Occipital lobe (tissue), 2 donors: Measurements from ENCODE around the gene ZNF850. TPM values are rescaled to one million over a fixed set of nuclear protein-coding genes. Genes with fewer than 3 reads are reported as not detected.
"Not testable (repeated sequence)": the region's sequence is repeated elsewhere in the genome, so short reads cannot be mapped to it uniquely, and the experiment has no call there.

Experiments used
- DNase-seq: peaks from one replicate; lab custom pipeline; 2025; lab: John Stamatoyannopoulos, UW
- total RNA-seq: library from RNA; depleted of rRNA; stranded (reverse); fragments of >200 nt; gene quantifications from one replicate; pipeline ENCODE4 v1.2.3, GENCODE V29; 2014

The ZNF850 gene
- total RNA-seq = 7.5 TPM

DNA sequence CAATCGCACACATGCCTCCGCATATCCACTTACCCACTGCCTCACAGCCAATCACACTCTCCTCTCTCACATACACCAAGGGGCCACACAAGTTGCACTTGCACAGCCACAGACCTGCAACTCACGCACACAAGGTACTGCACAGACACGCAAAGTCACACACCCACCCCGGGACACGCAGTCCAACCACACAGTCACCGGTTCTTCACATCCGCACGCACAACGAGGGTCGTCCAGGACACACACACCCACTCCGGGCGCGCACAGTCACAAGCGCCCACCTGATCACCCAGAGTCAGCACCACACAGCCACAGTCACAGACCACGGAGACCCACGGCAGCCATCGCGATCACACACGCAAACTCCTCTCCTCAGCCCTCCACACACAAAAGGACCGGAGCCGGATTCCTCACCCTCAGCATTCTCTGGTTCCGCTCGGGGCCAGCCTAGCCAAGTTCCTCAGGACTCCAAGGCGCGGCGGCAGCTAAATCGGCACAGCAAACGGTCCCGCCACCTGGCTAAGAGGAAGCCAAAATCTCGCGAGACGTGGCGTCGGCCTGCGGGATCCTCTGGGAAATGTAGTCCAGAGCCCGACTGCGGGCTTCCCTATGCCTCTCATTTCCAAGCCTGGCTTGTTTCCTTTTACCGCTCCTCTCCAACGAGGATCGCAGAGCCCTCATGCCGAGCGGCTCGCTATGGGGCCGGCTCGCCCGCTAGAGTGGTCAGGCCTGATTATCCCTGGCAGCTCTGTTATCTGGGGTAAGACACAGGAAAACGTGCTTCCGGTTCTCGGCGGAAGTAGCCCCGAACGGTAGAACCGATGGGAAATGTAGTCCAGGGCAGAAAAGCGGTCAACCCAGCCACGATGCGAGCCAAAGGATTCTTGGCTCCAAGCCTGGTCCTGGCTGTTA, at the start of gene ZNF850:
Gene ZNF850, minus strand, starts transcription at position 497 of the 912 bp plus-strand sequence. CDS start 10,201 bp downstream, outside the sequence.
- DNase-seq = peak; percentile 96

DNA sequence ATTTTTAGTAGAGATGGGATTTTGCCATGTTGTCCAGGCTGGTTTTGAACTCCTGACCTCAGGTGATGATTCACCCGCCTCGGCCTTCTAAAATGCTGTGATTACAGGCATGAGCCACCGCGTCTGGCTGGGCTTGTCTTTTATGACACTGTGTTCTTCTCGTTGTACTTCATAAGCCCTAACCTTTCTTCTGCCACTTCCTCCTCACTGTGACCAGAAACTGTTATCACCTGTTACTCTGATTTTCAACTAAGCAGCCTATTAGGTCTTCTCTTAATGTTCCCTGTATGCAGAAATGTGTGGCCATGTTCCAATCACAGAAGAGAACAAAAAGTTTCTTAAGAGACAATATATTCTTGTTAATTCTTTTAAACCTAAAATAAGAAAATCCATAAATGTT, 49.2 kb upstream of the ZNF850 start:
- DNase-seq = no peak

DNA sequence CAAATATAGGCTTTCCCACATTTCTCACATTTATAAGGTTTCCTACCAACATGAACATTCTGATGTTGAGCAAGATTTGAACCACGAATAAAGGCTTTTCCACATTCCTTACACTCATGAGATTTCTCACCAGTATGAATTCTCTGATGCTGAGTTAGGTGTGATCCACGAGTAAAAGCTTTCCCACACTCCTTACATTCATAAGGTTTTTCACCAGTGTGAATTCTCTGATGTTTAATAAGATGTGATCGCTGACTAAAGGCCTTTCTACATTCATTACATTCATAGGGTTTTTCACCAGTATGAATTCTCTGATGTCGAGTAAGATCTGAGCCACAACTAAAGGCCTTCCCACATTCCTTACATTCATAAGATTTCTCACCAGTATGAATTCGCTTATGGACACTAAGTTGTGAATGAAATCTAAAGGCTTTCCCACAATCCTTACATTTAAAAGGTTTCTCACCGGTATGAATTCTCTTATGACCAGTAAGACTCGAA, 46.6 kb upstream of the ZNF850 start:
- no peak for DNase-seq

DNA sequence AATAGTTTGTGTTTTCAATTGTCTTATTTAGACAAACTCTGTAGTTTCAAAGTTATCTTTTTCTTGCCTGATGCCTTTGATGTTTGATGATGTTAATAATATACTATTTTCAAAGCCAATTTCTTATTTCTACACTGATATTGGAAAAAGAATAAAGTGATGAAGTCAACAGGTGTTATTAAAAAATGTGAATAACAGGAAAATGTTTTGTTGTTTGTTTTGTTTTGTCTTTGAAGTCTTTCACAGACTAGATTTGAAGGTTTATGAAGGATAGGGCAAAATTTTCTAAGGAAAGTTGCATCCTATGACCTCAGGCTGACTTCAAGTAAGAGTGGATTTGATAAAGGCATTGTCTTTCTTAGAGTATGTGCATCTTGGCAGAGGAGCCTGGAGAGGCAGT, 34.4 kb upstream of the ZNF850 start:
- DNase-seq = no peak

DNA sequence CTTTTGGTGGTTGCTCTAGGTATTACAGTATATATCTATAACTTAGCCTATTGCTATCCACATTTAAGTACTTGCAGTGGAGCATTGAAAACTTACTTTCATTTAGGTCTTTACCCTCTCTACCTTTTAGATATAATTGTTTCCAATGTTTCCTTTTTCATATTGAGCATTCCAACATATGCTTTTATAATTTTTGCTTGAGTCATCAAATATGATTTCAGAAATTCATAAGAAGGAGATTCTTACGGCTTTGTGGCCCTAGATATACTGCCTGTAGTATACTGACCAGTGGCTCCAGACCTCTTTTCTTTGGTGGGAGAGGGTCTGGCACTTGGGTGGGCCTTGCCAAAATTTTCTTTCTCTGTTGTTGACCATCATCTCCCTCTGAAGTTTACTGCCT, 32.8 kb upstream of the ZNF850 start:
- DNase-seq = no peak

DNA sequence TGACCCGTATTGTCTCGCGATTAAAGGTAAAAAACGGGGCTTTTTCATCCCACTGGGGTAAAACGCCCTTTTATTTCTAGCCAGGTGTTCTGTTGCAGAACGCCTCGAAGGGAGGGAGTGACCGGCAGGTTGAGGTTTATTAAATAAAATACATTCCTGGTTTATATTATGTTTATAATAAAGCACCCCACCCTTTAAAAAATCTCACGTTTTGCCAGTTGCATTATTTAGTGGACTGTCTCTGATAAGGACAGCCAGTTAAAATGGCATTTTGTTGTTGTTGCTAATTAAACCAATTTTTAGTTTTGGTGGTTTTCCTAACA, 25.1 kb upstream of the ZNF850 start:
- no peak for DNase-seq

DNA sequence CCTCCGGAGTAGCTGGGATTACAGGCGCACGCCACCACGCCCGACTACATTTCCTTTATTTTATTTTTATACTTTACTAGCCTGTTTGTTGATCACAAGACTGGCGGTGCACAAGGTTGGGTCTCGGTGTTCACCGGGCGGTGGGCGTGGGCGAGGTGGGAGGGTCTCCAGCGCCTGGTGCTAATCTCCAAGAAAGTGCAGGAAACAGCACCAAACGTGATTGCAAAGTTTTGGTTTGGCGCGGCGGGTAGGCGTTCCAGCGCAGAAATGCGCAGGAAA, 24.0 kb upstream of the ZNF850 start:
- DNase-seq = no peak

DNA sequence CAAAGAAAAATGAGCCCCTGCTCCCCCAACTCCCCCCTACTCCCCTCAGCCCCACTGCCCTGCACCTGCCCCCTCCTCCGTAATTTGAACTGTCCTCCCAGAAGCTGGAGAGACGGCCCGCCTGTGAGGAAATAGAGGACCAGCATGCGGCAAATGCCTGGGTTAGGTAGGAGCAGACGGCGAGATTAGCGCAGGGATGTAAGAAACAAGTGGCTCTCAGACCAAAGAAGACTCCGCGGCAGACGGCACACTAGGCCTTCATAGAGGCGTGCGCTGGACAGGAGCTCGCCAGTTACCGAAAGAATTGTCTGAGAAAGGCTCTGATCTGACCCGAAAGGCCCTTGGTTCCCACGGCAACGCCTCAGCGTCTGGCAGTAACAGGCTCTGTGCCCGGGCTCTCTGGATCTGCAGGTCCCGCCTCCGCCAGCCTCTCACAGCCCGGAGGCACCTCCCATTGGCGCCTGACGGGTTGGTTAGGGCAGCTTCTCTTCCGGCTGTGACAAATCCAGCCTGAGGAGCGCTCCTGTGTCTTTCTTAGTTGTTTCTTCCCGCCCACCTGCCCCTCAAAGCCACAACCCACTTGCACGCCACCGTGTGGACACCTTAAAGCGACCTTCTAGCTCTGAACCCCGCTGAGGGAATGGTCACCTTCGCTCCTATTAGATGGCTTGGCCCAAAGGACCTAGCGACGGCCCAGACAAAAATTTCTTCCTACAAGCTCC, 19.0 kb upstream of the ZNF850 start:
- not testable (repeated sequence) for DNase-seq

DNA sequence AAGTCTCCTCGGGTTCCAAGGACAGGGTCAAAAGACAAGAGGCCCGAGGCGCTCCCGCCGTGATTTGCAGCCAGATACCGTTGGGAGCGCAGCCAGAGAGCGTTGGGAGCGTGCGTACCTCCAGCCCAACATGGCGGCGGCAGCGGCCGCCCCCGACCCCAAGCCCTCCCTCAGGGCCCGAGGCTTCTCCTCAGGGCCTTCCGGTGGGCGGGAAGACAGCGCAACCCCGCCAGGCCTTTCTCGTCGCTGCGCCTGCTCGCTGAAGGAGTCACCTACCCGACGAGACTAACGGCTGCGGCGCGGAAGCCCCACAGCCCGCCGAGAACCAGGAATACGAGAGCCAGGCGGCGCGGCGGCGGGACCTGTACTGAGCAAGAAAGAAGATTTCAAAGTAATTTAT, 3.2 kb upstream of the ZNF850 start:
- DNase-seq = no peak

DNA sequence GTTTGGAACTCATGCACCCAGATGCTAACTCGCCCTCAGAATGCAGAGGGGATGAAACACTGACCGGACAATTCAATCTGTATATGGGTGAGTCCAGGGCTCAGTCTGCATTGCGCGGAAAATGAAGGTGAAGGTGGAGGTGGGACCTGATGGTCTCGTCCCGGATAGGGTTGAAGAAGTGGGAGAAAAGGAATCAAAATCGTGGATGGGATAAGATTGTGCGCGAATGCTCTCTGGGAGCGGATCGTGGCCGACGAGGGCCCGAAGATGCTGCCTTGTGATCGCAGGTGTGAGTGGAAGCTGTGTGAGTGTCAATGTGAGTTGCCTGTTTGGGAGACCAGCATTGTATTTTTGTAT, 594 bp upstream of the ZNF850 start:
- no peak for DNase-seq

DNA sequence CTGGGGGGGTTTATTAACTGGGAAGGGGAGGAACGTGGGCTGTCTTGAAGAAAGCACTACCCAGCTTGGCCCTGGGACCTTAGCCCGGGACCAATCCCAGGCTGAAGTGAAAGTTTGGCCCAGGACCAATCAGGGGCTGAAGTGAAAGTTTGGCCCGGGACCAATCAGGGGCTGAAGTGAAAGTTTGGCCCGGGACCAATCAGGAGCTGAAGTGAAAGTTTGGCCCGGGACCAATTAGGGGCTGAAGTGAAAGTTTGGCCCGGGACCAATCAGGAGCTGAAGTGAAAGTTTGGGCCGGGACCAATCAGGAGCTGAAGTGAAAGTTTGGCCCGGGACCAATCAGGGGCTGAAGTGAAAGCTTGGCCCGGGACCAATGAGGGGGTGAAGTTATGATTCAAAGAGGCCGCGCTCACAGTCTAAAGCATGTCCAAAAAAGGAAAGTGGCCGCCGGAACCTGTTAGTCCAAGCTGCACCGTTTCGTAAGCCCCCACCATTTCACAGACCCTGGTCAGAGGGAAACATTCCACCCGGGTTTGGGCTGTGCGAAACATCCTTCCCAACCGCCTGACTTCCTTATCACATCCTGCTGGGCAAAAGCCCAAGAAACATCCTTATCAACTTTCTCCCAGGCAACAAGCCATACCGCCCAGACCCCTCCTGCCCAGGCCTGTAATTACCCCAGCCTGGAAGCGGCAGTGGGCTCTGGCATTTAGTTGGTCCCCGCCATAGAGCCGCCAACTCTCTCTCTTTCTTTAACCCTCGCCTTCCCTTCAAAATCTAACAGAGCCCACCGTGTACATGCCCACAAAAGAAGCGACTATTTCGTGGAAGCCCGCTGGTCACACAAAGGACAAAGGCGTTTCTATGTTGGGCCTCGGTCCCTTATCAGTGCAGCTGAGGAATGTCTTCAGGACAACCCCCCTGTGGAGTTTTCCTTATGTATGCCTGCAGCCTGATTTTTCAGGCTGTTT, 1.1 kb downstream of the ZNF850 start:
- no peak for DNase-seq

DNA sequence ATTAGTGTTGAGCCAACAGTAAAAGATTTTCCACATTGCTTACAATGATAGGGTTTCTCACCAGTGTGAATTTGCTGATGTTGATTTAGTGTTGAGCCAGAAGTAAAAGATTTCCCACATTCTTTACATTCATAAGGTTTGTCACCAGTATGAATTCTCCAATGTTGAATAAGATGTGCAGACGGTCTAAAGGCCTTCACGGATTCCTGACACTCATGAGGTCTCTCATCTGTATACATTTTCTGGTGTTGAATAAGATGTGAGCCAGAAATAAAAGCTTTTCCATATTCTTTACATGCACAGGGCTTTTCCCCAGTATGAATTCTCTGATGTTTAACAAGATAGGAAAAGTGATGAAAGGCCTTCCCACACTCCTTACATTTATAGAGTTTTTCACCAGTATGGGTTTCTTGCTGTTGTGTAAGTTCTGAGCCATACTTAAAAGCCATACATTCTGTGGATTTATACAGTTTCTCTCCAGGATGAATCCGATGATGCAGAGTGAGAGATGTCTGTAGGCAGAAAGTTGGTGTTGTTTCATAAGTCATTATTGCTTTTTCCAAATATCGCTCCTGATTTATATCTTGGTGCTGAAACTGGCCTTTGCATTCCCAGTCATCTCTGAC, 22.4 kb downstream of the ZNF850 start:
- no peak for DNase-seq

DNA sequence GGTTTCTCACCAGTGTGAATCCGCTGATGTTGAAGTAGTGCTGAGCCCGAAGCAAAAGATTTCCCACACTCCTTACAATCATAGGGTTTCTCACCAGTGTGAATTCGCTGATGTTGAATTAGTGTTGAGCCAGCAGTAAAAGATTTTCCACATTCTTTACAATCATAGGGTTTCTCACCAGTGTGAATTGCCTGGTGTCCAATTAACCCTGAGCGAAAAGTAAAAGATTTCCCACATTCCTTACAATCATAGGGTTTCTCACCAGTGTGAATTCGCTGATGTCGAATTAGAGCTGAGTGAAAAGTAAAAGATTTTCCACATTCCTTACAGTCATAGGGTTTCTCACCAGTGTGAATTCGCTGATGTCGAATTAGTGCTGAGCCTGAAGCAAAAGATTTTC, 23.0 kb downstream of the ZNF850 start:
- not testable (repeated sequence) for DNase-seq

DNA sequence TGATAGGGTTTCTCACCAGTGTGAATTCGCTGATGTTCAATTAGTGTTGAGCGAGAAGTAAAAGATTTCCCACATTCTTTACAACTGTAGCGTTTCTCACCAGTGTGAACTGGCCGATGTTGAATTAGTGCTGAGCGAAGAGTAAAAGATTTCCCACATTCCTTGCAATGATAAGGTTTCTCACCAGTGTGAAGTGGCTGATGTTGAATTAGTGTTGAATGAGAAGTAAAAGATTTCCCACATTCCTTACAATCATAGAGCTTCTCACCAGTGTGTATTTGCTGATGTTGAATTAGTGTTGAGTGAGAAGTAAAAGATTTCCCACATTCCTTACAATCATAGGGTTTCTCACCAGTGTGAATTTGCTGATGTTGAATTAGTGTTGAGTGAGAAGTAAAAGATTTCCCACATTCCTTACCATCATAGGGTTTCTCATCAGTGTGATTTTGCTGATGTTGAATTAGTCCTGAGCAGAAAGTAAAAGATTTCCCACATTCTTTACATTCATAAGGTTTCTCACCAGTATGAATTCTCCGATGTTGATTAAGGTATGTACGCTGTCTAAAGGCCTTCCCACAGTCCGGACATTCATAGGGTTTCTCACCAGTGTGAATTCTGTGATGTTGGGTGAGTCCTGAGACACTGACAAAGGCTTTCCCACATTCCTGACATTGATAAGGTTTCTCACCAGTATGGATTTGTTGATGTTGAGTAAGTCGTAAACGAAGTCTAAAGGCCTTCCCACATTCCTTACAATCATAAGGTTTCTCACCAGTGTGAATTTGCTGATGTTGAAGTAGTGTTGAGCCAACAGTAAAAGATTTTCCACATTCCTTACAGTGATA, 24.0 kb downstream of the ZNF850 start:
- no peak for DNase-seq

DNA sequence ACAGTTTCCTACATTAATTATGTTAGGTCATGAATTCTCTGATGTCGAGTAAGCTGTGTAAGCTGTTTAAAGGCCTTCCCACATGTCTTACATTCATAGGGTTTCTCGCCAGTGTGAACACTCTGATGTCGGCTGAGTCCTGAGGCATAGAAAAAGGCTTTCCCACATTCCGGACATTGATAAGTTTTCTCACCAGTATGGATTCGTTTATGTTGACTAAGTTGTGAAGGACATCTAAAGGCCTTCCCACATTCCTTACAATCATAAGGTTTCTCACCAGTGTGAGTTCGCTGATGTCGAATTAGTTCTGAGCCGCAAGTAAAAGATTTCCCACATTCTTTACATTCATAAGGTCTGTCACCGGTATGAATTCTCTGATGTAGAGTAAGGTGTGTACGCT, 24.9 kb downstream of the ZNF850 start:
- no peak for DNase-seq

DNA sequence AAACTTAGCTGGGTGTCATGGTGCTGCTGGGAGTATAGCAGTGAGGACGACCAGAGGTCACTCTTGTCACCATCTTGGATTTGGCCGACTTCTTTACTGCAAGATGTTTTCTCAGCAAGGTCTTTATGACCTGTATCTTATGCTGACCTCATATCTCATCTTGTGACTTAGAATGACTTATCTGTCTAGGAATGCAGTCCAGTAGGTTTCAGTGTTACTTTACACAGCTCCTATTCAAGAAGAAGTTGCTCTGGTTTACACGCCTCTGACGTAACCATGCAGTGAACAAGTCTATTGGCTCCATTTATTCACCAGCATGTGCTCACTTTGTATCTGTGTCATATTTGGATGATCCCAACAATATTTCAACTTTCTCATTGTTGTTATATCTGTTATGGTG, 26.7 kb downstream of the ZNF850 start:
- DNase-seq = no peak

DNA sequence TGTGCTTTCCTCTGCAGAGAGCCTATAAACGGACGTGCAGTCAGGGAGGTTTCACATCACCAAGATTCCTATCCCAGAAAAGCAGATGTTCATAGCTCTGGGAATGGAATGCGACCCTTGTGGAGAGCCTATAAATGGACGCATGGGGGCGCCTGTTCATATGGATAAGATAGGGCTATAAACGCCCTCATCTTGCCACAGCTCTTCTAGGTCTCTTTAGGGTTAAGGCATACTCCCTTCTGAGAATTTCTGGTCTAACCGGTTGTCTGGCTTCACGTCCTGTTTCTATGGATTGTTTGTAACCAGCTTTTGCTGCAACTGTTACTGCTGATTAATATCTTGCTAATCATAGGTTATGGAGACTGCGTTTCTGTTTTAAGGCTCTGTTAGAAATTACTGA, 36.4 kb downstream of the ZNF850 start:
- DNase-seq = not testable (repeated sequence)

DNA sequence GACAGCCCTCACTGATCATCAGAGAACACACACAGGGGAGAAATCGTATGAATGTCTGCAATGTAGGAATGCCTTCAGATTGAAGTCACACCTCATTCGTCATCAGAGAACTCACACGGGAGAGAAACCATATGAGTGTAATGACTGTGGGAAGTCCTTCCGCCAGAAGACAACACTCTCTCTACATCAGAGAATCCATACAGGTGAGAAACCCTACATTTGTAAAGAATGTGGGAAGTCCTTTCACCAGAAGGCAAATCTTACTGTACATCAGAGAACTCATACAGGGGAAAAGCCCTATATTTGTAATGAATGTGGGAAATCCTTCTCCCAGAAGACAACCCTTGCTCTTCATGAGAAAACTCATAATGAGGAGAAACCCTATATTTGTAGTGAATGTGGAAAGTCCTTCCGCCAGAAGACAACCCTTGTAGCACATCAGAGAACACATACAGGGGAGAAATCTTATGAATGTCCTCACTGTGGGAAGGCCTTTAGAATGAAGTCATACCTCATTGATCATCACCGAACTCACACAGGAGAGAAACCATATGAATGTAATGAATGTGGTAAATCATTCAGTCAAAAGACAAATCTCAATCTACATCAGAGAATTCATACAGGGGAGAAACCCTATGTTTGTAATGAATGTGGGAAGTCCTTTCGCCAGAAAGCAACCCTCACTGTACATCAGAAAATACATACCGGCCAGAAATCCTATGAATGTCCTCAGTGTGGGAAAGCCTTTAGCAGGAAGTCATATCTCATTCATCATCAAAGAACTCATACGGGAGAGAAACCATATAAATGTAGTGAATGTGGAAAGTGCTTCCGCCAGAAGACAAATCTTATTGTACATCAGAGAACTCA, 52.7 kb downstream of the ZNF850 start:
- DNase-seq = no peak

DNA sequence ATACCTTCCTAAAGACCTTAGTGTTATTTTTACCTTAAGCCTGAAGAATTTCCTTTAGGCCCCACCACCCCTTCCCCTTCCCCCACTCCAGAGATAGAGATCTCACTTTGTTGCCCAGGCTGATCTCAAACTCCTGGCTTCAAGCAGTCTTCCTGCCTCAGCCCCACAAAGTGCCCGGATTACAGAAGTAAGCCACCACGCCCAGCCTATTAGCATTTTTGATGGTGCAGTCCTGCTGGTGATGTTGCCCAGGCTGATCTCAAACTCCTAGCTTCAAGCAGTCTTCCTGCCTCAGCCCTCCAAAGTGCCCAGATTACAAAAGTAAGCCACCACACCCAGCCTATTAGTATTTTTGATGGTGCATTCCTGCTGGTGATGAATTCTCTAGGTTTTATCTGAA, 63.2 kb downstream of the ZNF850 start:
- DNase-seq = no peak

DNA sequence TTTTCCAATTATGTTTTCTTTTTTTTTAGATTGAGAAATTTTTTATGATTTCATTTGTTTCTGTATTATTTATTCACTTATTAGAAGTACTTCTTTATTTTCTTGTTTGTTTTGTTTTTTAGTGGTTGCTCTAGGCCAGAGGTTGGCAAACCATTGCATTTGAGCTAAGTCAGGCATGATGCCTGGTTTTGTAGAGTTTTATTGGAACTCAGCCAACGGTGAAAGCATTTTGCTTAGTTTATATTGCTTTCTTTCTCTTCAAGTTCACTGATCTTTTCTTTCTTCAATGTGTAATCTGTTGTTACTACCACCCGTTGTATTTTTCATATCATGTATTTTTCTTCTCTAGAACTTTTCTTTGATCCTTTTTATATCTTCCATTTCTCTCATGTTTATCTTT, 65.5 kb downstream of the ZNF850 start:
- no peak for DNase-seq
